Tibial nerve (tissue), 4 donors: Measurements from ENCODE around the gene CHCHD10.

Experiments used
- EP300 ChIP-seq, 2 donors: sonication (generic); formaldehyde crosslinking; IDR thresholded peaks; one replicate each; pipeline ENCODE4 v1.6.1; 2017; ENCODE audit warnings: antibody characterized with exemption in 2 of 2, mild to moderate bottlenecking in 1 of 2
- POLR2A ChIP-seq, 2 donors: fragments of 450-650 bp; IDR thresholded peaks; one replicate each; pipeline ENCODE4 v1.6.1; 2017; ENCODE audit warnings: antibody characterized with exemption in 2 of 2, mild to moderate bottlenecking in 2 of 2, moderate library complexity in 2 of 2
- TF ChIP-seq, protein P1 (sequence below), 5 experiments: fragments of 200-600 bp in 3 of 5; fragments of 450-650 bp in 2 of 5; sonication (generic) in 3 of 5; IDR thresholded peaks; one replicate each; pipeline ENCODE4 v1.5.1; 2016 to 2019; ENCODE audit warnings: antibody characterized with exemption in 5 of 5, mild to moderate bottlenecking in 3 of 5, moderate library complexity in 2 of 5

DNA sequence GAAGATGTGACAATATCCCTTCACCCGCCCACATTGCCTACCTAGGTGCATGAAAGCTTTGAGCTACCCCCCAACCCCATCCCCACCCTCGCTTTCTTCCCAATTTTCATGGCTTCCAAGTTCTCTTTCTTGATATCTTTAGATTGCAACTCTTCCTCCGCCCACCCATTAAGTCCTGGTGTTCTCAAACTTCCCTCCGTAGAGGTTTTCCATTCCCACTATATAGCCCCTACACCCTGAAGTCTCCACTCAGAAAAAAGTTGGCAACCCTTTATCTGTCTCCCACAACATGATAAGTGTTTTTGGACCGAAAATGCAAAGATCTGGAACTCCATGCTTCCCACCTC, 17.4 kb downstream of the CHCHD10 start:
- TF ChIP-seq, protein P1, sequence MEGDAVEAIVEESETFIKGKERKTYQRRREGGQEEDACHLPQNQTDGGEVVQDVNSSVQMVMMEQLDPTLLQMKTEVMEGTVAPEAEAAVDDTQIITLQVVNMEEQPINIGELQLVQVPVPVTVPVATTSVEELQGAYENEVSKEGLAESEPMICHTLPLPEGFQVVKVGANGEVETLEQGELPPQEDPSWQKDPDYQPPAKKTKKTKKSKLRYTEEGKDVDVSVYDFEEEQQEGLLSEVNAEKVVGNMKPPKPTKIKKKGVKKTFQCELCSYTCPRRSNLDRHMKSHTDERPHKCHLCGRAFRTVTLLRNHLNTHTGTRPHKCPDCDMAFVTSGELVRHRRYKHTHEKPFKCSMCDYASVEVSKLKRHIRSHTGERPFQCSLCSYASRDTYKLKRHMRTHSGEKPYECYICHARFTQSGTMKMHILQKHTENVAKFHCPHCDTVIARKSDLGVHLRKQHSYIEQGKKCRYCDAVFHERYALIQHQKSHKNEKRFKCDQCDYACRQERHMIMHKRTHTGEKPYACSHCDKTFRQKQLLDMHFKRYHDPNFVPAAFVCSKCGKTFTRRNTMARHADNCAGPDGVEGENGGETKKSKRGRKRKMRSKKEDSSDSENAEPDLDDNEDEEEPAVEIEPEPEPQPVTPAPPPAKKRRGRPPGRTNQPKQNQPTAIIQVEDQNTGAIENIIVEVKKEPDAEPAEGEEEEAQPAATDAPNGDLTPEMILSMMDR (IDR thresholded peaks at IDR 0.05) = no peak
- TF ChIP-seq POLR2A (IDR thresholded peaks at IDR 0.05) (no peak), EP300 (IDR thresholded peaks at IDR 0.05) (no peak)
